AG09319 (cell line): Measurements from ENCODE around the gene PIH1D1.

Source experiments
- DNase-seq: peaks from one replicate; pipeline ENCODE4 v3.0.0-alpha.2; 2010; ENCODE audit warnings: low read depth; ENCODE audit errors: extremely low read depth
- CTCF ChIP-seq: IDR thresholded peaks from 2 replicates; pipeline ENCODE4 v1.5.1; 2011; ENCODE audit warnings: low read depth, mild to moderate bottlenecking, inconsistent platforms, low read length, moderate library complexity

Gene PIH1D1

GRCh38 chr19:49419173-49419572, 32.4 kb downstream of the PIH1D1 start:
- no peak for TF ChIP-seq CTCF
- DNase-seq, result no peak

- TF ChIP-seq CTCF, result no peak
- no peak for DNase-seq
These were observed 33.1 kb downstream of the PIH1D1 start for GRCh38 chr19:49418511-49418910.

GRCh38 chr19:49417088-49417487, 34.5 kb downstream of the PIH1D1 start:
- no peak for DNase-seq
- TF ChIP-seq CTCF, result no peak

- DNase-seq, result no peak
- TF ChIP-seq CTCF, result no peak
These were observed 35.8 kb downstream of the PIH1D1 start for GRCh38 chr19:49415810-49416200.

GRCh38 chr19:49415102-49415809, 36.4 kb downstream of the PIH1D1 start:
- no peak for DNase-seq
- TF ChIP-seq CTCF, result no peak

DNA sequence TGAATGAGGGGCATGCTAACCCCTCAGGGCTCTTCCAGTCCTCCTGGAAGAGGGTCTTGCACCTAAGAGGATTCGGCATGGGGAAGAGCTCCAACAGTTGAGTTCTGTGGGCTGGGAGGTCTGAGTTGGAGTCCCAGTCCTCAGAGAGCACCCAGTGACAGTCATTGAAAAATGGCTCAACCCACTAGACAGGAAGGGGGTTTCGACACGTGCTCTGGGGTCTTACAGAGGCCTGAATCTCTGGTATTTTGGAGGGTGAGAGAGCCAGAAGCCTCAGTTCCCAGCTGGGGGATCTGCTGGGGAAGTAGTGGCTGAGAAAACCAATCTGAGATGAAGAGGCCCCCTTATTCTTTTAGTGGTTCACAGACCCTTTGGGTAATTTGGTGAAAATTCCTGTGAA, 37.4 kb downstream of the PIH1D1 start:
- DNase-seq, result no peak
- TF ChIP-seq CTCF, result no peak

DNA sequence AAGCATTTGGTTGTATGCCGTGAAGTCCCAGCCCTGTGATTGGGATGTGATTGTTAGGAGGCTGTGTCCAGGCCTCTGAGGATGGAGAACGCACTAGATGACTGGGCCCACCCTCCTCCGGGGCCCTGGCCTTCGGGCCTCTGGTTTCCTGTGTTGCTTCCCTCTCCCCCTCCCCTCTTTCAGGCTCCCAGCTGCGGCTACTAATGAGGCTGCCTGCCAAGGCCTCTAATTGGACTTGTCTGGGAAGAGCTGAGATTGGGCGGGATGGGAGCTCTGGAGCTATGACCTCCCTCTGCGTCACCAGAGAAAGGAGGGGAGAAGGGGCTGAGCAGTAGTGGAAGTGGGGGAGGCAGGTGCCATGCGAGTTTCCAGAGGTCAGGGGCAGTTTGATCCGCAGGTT, 38.3 kb downstream of the PIH1D1 start:
- TF ChIP-seq CTCF, result no peak
- no peak for DNase-seq
